ENCODE data around the gene TRIM47.

The TRIM47 gene

GRCh38 chr17:75839942-75840798 lies 38.2 kb downstream of the TRIM47 start:
- H3K36me3 ChIP-seq (replicated peaks; ENCODE audit: insufficient read depth, low read length): no peaks in the 10 kb centered on the region
- no peaks in the 10 kb centered on the region for H3K79me2 ChIP-seq (ENCODE audit: low read length)
- no peak overlapping the region for H3K9ac ChIP-seq (ENCODE audit: low read length)
- H3F3A ChIP-seq (ENCODE audit: insufficient read depth, low read length): no peaks in the 10 kb centered on the region
- TF ChIP-seq CTCF (IDR thresholded peaks at IDR 0.05; ENCODE audit: low read length) (no peak), EZH2phosphoT487 (IDR thresholded peaks at IDR 0.05; ENCODE audit: low read length) (no peak), EZH2 (optimal IDR thresholded peaks at IDR 0.05; ENCODE audit: low read depth, low read length) (no peak)
- H3K4me2 ChIP-seq (ENCODE audit: low read depth, low read length): no peak overlapping the region
- peaks cover 7% of the 10 kb centered on the region; the same call in 1 of the 2 replicates for H3K27me3 ChIP-seq (replicated peaks; ENCODE audit: insufficient read depth, low read length)
- no peak overlapping the region for H2AFZ ChIP-seq (ENCODE audit: low read length)
- H3K9me3 ChIP-seq (replicated peaks; ENCODE audit: insufficient read depth, low read length): no peaks in the 10 kb centered on the region
- no peaks in the 10 kb centered on the region for H3K9me2 ChIP-seq (replicated peaks; ENCODE audit: insufficient read depth, low read length)
- H3K4me1 ChIP-seq (ENCODE audit: low read length): no peaks in the 10 kb centered on the region
- H3K27ac ChIP-seq (ENCODE audit: low read length): no peak overlapping the region
- no peak overlapping the region for H3K4me3 ChIP-seq (ENCODE audit: low read length)
- no peaks in the 10 kb centered on the region for H4K20me1 ChIP-seq (ENCODE audit: insufficient read depth, low read length)
- no peak for DNase-seq

- TF ChIP-seq EZH2 (optimal IDR thresholded peaks at IDR 0.05; ENCODE audit: low read depth, low read length) (no peak), CTCF (IDR thresholded peaks at IDR 0.05; ENCODE audit: low read length) (no peak), EZH2phosphoT487 (IDR thresholded peaks at IDR 0.05; ENCODE audit: low read length) (no peak)
- no peak overlapping the region for H3K27ac ChIP-seq (ENCODE audit: low read length)
- no peak for DNase-seq
- H3F3A ChIP-seq (ENCODE audit: insufficient read depth, low read length): no peaks in the 10 kb centered on the region
- H2AFZ ChIP-seq (ENCODE audit: low read length): no peak overlapping the region
- no peak overlapping the region for H3K4me2 ChIP-seq (ENCODE audit: low read depth, low read length)
- H3K9me2 ChIP-seq (replicated peaks; ENCODE audit: insufficient read depth, low read length): no peaks in the 10 kb centered on the region
- no peaks in the 10 kb centered on the region for H4K20me1 ChIP-seq (ENCODE audit: insufficient read depth, low read length)
- H3K9ac ChIP-seq (ENCODE audit: low read length): no peak overlapping the region
- H3K36me3 ChIP-seq (replicated peaks; ENCODE audit: insufficient read depth, low read length): no peaks in the 10 kb centered on the region
- no peaks in the 10 kb centered on the region for H3K79me2 ChIP-seq (ENCODE audit: low read length)
- no peak overlapping the region for H3K4me3 ChIP-seq (ENCODE audit: low read length)
- H3K9me3 ChIP-seq (replicated peaks; ENCODE audit: insufficient read depth, low read length): no peaks in the 10 kb centered on the region
- H3K27me3 ChIP-seq (replicated peaks; ENCODE audit: insufficient read depth, low read length): peaks cover 7% of the 10 kb centered on the region; the same call in 1 of the 2 replicates
- no peaks in the 10 kb centered on the region for H3K4me1 ChIP-seq (ENCODE audit: low read length)
Measured at GRCh38 chr17:75838410-75838809, 40.0 kb downstream of the TRIM47 start.

GRCh38 chr17:75837899-75838298 lies 40.5 kb downstream of the TRIM47 start:
- Histone ChIP-seq H3K9me2 (replicated peaks; ENCODE audit: insufficient read depth, low read length) (no peaks in the 10 kb centered on the region), H3K27me3 (replicated peaks; ENCODE audit: insufficient read depth, low read length) (peaks cover 7% of the 10 kb centered on the region; the same call in 1 of the 2 replicates), H3F3A (ENCODE audit: insufficient read depth, low read length) (no peaks in the 10 kb centered on the region), H3K9ac (ENCODE audit: low read length) (no peak overlapping the region), H3K36me3 (replicated peaks; ENCODE audit: insufficient read depth, low read length) (no peaks in the 10 kb centered on the region), H3K4me2 (ENCODE audit: low read depth, low read length) (no peak overlapping the region), H3K4me1 (ENCODE audit: low read length) (no peaks in the 10 kb centered on the region), H3K27ac (ENCODE audit: low read length) (no peak overlapping the region), H2AFZ (ENCODE audit: low read length) (no peak overlapping the region), H3K9me3 (replicated peaks; ENCODE audit: insufficient read depth, low read length) (no peaks in the 10 kb centered on the region), H3K79me2 (ENCODE audit: low read length) (no peaks in the 10 kb centered on the region), H3K4me3 (ENCODE audit: low read length) (no peak overlapping the region), H4K20me1 (ENCODE audit: insufficient read depth, low read length) (no peaks in the 10 kb centered on the region)
- TF ChIP-seq CTCF (IDR thresholded peaks at IDR 0.05; ENCODE audit: low read length) (no peak), EZH2 (optimal IDR thresholded peaks at IDR 0.05; ENCODE audit: low read depth, low read length) (no peak), EZH2phosphoT487 (IDR thresholded peaks at IDR 0.05; ENCODE audit: low read length) (no peak)
- no peak for DNase-seq

All from MM.1S (cell line).